Measurements from ENCODE around the gene NAV1.

NAV1 gene

DNA sequence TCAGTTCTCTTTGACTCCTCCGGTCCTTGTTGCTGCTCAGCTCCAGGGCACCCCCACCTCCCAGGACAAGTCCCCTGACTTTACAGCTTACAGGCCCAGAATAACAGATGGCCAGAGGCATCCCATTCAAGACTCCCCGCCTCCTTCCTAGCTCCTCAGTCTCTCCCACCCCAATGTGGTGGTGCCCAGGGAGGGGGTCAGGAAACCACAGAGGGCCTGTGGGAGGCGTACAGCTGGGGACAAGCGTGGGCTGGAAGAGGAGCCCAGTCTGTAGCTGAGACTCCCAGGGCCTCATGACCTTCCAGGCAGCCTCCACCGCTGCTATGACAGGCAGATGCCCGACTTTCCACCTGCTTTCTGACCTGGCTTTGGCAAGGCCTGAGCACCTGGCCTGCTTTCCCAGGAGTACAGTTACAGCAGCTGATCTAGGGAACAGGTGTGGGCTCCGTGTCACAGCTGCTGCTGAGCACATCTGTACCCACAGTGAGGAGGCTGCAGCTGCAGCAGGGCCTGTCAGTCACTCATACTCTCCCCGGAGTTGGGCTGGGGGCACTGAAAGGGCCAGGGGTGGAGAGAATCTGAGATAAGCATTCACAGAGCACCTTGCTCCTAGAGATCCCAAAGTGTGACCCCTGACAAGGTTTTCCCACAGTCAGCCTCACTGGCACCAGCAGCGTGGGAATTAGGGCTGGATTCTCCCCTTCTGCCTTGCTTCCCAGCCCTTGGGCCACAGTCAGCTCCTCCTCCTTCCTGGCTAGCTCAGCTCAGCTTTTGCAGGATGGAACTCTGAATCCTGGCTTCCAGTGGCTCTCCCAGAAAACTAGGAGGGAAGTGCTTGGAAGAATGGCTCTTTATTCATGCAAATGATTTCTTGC is 7.1 kb upstream of the NAV1 start:
- TF ChIP-seq, protein P1, sequence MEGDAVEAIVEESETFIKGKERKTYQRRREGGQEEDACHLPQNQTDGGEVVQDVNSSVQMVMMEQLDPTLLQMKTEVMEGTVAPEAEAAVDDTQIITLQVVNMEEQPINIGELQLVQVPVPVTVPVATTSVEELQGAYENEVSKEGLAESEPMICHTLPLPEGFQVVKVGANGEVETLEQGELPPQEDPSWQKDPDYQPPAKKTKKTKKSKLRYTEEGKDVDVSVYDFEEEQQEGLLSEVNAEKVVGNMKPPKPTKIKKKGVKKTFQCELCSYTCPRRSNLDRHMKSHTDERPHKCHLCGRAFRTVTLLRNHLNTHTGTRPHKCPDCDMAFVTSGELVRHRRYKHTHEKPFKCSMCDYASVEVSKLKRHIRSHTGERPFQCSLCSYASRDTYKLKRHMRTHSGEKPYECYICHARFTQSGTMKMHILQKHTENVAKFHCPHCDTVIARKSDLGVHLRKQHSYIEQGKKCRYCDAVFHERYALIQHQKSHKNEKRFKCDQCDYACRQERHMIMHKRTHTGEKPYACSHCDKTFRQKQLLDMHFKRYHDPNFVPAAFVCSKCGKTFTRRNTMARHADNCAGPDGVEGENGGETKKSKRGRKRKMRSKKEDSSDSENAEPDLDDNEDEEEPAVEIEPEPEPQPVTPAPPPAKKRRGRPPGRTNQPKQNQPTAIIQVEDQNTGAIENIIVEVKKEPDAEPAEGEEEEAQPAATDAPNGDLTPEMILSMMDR (IDR thresholded peaks at IDR 0.05; ENCODE audit: low read depth, low read length): no peak
- DNase-seq (ENCODE audit: extremely low read depth, low read depth): no peak

DNA sequence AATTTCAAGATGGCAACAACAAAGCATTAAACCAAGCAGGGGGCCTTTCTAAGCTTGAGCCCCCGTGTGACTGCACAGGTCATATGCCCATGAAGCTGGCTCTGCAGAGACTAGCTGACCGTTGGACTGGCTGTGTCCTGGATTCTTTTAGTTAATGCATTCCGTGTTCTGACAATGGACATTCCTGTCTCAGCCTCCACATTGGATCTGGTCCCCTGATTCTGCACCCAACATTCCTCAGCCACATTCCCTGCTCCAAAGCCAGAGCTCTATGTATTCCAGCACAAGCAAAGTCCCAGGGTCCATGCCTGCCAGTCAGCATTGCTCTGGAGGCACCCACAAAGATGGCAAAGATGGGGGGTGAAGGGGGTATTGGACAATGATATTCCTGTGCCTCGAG is 5.1 kb upstream of the NAV1 start:
- TF ChIP-seq, protein P1 (IDR thresholded peaks at IDR 0.05; ENCODE audit: low read depth, low read length): no peak
- no peak for DNase-seq (ENCODE audit: extremely low read depth, low read depth)

DNA sequence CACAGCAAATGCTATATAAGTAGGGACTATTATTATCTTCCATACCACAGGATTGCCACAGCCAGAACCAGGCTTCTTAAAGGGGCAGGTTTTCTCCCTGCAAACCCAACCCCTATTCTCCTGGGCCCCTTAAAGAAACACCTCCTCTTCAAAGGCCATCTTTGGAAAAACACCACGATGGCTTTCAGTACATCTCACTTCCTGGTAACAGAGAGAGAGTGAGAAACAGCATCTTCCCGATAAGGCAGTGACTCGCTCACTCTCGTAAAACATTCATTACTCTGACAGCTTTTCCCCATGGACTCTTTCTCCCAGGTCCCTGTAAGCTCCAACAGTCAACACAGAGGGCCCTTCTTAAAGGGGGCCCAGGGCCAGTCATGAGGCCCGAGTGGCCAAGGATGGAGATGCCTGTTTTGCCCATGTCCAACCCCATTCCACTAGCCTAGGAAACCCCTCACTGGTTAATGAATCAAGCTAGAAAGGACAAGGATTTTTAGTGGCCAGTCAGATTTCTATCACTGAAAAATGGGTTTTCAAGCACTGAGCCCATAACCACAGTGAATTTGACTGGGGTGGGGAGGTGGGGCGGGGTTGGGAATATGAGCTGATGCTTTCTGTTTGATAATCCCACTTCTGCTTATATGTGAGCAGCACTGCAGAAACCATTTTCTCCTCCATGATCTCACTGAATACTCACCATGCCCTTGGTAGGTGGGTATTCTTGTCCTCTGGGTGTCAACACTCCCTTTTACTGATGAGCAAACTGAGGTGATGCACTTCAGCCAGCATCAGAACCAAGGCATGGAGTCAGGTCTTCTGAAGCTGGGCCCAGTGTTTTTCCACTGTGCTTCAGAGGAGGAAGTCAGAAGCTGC is 3.6 kb upstream of the NAV1 start:
- DNase-seq (ENCODE audit: extremely low read depth, low read depth): no peak
- TF ChIP-seq, protein P1 (IDR thresholded peaks at IDR 0.05; ENCODE audit: low read depth, low read length): no peak

GRCh38 chr1:201535919-201536245 is 3.0 kb upstream of the NAV1 start:
- TF ChIP-seq, protein P1 (IDR thresholded peaks at IDR 0.05; ENCODE audit: low read depth, low read length): no peak
- no peak for DNase-seq (ENCODE audit: extremely low read depth, low read depth)

GRCh38 chr1:201536558-201536957 is 2.4 kb upstream of the NAV1 start:
- DNase-seq (ENCODE audit: extremely low read depth, low read depth): peak; percentile 56

DNA sequence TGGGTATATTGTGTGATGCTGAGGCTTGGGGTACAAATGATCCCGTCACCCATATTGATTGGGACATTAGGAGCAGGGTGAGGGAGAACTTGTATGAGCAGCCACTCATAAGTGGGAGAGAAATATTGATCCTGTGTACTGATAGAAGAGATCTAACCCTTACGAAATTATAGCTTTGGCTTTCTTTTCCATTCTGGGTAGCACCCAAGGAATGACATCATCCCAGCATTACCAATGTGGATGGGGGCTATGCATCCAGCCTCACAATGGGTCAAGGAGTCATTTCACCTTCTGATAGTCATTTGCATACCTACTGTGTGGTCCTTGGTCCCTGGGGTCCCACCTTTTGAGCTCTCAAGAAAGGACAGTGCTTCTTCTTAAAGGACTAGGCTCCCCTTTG is 1.9 kb upstream of the NAV1 start:
- DNase-seq (ENCODE audit: extremely low read depth, low read depth): no peak
- TF ChIP-seq, protein P1 (IDR thresholded peaks at IDR 0.05; ENCODE audit: low read depth, low read length): no peak

More at GRCh38 chr1:201536558-201536957, 2.4 kb upstream of the NAV1 start:
- TF ChIP-seq, protein P1 (IDR thresholded peaks at IDR 0.05; ENCODE audit: low read depth, low read length): no peak

DNA sequence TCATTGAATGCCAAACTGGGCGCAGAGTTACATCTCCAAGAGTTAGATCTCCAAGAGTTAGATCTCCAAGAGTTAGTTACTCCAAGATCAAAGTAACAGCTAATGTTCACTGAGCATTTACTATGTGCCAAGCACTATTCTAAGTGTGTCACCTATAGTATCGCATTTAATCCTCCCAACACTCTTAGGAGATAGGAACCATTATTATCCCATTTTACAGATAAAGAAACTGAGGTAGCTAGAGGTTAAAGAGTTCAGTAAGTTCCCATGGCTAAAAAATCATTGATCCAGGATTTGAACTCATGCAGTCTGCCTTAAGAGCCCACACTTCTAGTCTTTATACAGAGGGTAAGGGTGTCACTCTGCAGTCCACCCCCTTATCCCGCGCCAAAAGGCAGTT is 1.5 kb upstream of the NAV1 start:
- no peak for DNase-seq (ENCODE audit: extremely low read depth, low read depth)
- TF ChIP-seq, protein P1 (IDR thresholded peaks at IDR 0.05; ENCODE audit: low read depth, low read length): no peak
